MCF 10A (cell line): ENCODE measurements around the gene OR10H4. TPM values are rescaled to one million over a fixed set of nuclear protein-coding genes. Genes with fewer than 3 reads are reported as not detected.
"Not testable (repeated sequence)": the region's sequence is repeated elsewhere in the genome, so short reads cannot be mapped to it uniquely, and the experiment has no call there.

ENCODE experiments used
- BruUV-seq: library from RNA; stranded (reverse); fragments of 400-500 nt; replicated peaks from 2 replicates; lab custom pipeline; 2021; lab: Mats Ljungman, UMichigan
- CTCF ChIA-PET: fragments of 300-600 bp; sonication (Branson Sonifier 250); formaldehyde crosslinking; extraction: SDS; loops from one replicate; lab custom pipeline; 2021; ENCODE audit warnings: antibody characterized with exemption, inconsistent platforms; lab: Yijun Ruan, JAX
- POLR2A ChIA-PET: fragments of 300-600, 350-650 bp; sonication (Branson Sonifier 250); formaldehyde crosslinking; extraction: SDS; loops from one replicate; lab custom pipeline; 2020; ENCODE audit warnings: antibody characterized with exemption, inconsistent platforms; lab: Yijun Ruan, JAX
- DNase-seq: peaks from one replicate; pipeline ENCODE4 v3.0.0-alpha.2; 2018; ENCODE audit not compliant: unreplicated experiment
- H3K27ac Mint-ChIP-seq: one replicate; pipeline ENCODE4 v1.8.0; 2022; ENCODE audit warnings: mild to moderate bottlenecking, low read depth, mixed read lengths; ENCODE audit not compliant: unreplicated experiment
- H3K27me3 Mint-ChIP-seq: one replicate; pipeline ENCODE4 v1.8.0; 2022; ENCODE audit warnings: mixed read lengths; ENCODE audit not compliant: insufficient read depth, unreplicated experiment
- H3K36me3 Mint-ChIP-seq: one replicate; pipeline ENCODE4 v1.8.0; 2022; ENCODE audit warnings: mild to moderate bottlenecking, moderate library complexity, mixed read lengths; ENCODE audit not compliant: insufficient read depth, unreplicated experiment
- H3K4me1 Mint-ChIP-seq: one replicate; pipeline ENCODE4 v1.8.0; 2022; ENCODE audit warnings: mixed read lengths; ENCODE audit not compliant: insufficient read depth, unreplicated experiment
- H3K4me3 Mint-ChIP-seq: one replicate; pipeline ENCODE4 v1.8.0; 2022; ENCODE audit warnings: mild to moderate bottlenecking, moderate library complexity, mixed read lengths; ENCODE audit not compliant: unreplicated experiment
- H3K9me3 Mint-ChIP-seq: one replicate; pipeline ENCODE4 v1.8.0; 2022; ENCODE audit warnings: mixed read lengths; ENCODE audit not compliant: unreplicated experiment
- CTCF ChIP-seq: fragments of 200-600 bp; IDR thresholded peaks from one replicate; pipeline ENCODE4 v1.8.0; 2022; ENCODE audit warnings: antibody characterized with exemption, mild to moderate bottlenecking; ENCODE audit not compliant: unreplicated experiment
- intact Hi-C: fragments of 100-400 bp; cut with micrococcal nuclease; formaldehyde crosslinking; loops from 2 replicates; pipeline ENCODE4 v1.14.1; 2022
- total RNA-seq: library from RNA; stranded (reverse); gene quantifications from 2 replicates; pipeline ENCODE4 v1.2.3, GENCODE V29; 2022

OR10H4 gene
- total RNA-seq, 1 experiment from 2014 or later, result not detected

- H3K36me3 Mint-ChIP-seq, result peaks cover 7% of the 10 kb centered on the region
- H3K27me3 Mint-ChIP-seq, result no peaks in the 10 kb centered on the region
- ChIA-PET CTCF (no interaction called here), POLR2A (no interaction called here)
- H3K9me3 Mint-ChIP-seq, result no peaks in the 10 kb centered on the region
- no peaks in the 10 kb centered on the region for H3K4me1 Mint-ChIP-seq
- intact Hi-C loops, result no loop called here
- no peak for DNase-seq
- TF ChIP-seq CTCF, result no peak
- no TSS peak for BruUV-seq
- no peak overlapping the region for H3K27ac Mint-ChIP-seq
- H3K4me3 Mint-ChIP-seq, result no peak overlapping the region
These were observed 26.8 kb upstream of the OR10H4 start for GRCh38 chr19:15922021-15922420.

GRCh38 chr19:15923702-15924101 is 25.1 kb upstream of the OR10H4 start:
- BruUV-seq, result no TSS peak
- Mint-ChIP-seq H3K36me3 (peaks cover 7% of the 10 kb centered on the region), H3K4me1 (no peaks in the 10 kb centered on the region), H3K27me3 (no peaks in the 10 kb centered on the region), H3K27ac (no peak overlapping the region), H3K9me3 (no peaks in the 10 kb centered on the region), H3K4me3 (no peak overlapping the region)
- POLR2A ChIA-PET, result no interaction called here
- DNase-seq, result no peak
- intact Hi-C loops, result no loop called here
- CTCF ChIA-PET, result no interaction called here
- TF ChIP-seq CTCF, result no peak

GRCh38 chr19:15926484-15926883 is 22.3 kb upstream of the OR10H4 start:
- no peaks in the 10 kb centered on the region for H3K27me3 Mint-ChIP-seq
- CTCF ChIA-PET, result no interaction called here
- DNase-seq, result no peak
- BruUV-seq, result no TSS peak
- no peaks in the 10 kb centered on the region for H3K4me1 Mint-ChIP-seq
- TF ChIP-seq CTCF, result no peak
- POLR2A ChIA-PET, result interaction anchor here (0.7 kb wide), 1 partner anchor 9 kb away, joined by 3 read pairs; no protein-coding TSS in a partner anchor
- H3K27ac Mint-ChIP-seq, result no peak overlapping the region
- H3K4me3 Mint-ChIP-seq, result no peak overlapping the region
- intact Hi-C loops, result no loop called here
- H3K9me3 Mint-ChIP-seq, result no peaks in the 10 kb centered on the region
- peaks cover 7% of the 10 kb centered on the region for H3K36me3 Mint-ChIP-seq

- ChIA-PET CTCF (no interaction called here), POLR2A (no interaction called here)
- no peaks in the 10 kb centered on the region for H3K9me3 Mint-ChIP-seq
- peaks cover 1% of the 10 kb centered on the region for H3K36me3 Mint-ChIP-seq
- no peak for TF ChIP-seq CTCF
- DNase-seq, result no peak
- intact Hi-C loops, result no loop called here
- no TSS peak for BruUV-seq
- H3K27me3 Mint-ChIP-seq, result no peaks in the 10 kb centered on the region
- H3K27ac Mint-ChIP-seq, result no peak overlapping the region
- no peaks in the 10 kb centered on the region for H3K4me1 Mint-ChIP-seq
- H3K4me3 Mint-ChIP-seq, result no peak overlapping the region
These were observed 20.5 kb upstream of the OR10H4 start for GRCh38 chr19:15928321-15928720.

- POLR2A ChIA-PET, result interaction anchor here (0.7 kb wide), 1 partner anchor 96 kb away, joined by 3 read pairs; no protein-coding TSS in a partner anchor
- BruUV-seq, CTCF ChIA-PET, H3K36me3 Mint-ChIP-seq, H3K27me3 Mint-ChIP-seq, intact Hi-C loops, H3K9me3 Mint-ChIP-seq, DNase-seq: not testable (repeated sequence)
- Mint-ChIP-seq H3K4me3 (peak overlapping the region; percentile 69), H3K4me1 (peaks cover 14% of the 10 kb centered on the region), H3K27ac (peak overlapping the region; percentile 93)
These were observed 15.0 kb upstream of the OR10H4 start for GRCh38 chr19:15933761-15934331.
